GDM1 (cell line): Measurements from ENCODE around the gene MCCD1.
A peak's percentile ranks its signal among the peaks of the same experiment; 100 is the strongest.

ENCODE experiments used
- DNase-seq: peaks from one replicate; lab custom pipeline; 2025; lab: John Stamatoyannopoulos, UW

Gene MCCD1

GRCh38 chr6:31543639-31544038, 14.9 kb downstream of the MCCD1 start:
- no peak for DNase-seq

DNA sequence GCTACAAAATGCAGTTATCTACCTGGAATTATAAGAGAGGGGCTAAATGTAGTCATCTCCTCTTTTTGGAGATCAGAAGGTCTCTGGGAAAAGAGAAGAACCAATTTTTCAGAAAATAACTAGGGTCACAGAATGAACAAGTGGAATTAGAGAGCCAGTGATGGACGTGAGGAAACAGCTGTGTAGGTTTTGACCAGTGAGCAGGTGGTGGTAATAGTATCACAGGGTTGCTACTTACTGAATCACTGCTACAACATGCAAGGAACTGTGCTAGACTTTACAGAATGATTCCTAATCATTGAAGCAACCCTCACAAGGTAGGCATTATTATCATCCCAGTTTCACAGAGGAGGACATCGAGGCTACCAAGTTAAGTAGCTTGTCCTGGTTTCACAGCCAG, 15.9 kb downstream of the MCCD1 start:
- no peak for DNase-seq

- DNase-seq: no peak
Measured at GRCh38 chr6:31545291-31545690, 16.5 kb downstream of the MCCD1 start.

DNA sequence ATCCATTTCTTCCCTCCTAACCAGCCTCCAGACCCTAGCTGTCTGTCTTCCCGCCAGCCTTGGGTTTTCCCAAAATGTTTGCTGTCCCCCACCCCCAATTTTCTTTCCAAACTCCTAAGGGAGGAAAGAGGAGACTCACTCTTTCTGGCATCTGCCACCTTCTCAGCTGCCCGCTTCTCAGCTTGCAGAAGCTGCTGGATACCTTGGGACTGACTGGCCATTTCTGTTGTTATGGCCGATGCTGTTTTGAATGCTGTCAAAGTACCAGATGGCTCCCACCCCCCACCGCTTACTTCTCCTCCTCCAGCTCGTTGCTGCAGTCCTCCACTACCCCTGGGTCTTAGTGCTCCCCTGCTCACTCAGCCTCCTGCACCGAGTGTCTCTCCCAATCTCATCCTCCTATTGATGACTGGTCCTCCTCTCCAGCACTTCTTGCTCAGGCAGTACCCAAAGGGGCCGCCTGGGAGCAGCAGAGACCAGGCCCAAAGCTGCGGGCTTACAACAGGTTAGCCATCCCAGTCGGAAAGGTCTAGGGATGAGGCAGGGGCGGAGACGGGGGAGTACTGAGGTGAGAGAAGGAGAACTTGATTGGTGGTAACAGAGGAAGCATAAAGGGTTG, 17.7 kb downstream of the MCCD1 start, which contains the start of gene ATP6V1G2:
TSS of gene ATP6V1G2 (minus strand) at position 270 of the 619 bp plus-strand sequence. CDS start at position 221, 49 bp downstream.
- peak; percentile 85 for DNase-seq

- DNase-seq: peak; percentile 96
Measured at GRCh38 chr6:31546958-31547726, 18.4 kb downstream of the MCCD1 start, which contains the start of gene NFKBIL1. TSS of gene NFKBIL1 (plus strand) at chr6:31547608. CDS start at chr6:31547695, 87 bp downstream.

DNA sequence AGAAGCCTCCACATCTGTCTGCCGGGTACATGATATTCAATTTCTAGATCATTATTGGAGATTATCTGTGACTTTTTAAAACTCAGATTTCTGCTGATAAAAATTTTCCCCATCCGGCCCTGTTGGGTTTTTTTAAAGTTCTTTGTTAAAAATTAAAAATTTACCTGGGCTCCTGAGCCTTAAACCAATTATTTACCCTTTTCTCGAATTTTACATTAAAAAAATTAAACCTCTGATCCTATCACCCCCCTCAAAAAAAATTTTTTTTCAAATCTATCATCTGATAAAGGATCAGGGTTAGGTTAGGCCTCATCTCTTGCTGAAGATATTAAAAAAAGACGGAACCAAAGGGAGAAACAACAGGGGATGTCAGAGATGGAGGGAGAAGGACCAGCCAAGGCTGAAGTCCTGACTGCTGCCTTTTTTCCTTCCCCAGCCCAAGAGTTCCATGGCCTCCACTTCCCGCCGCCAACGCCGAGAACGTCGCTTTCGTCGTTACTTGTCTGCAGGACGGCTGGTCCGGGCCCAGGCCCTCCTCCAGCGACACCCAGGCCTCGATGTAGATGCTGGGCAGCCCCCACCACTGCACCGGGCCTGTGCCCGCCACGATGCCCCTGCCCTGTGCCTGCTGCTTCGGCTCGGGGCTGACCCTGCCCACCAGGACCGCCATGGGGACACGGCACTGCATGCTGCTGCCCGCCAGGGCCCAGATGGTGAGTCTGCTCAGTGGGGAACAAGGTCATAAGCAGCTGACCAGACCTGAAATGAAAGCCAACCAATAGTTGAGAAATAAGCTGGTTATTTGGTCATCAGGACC, 19.2 kb downstream of the MCCD1 start:
- DNase-seq: no peak

- no peak for DNase-seq
Measured at GRCh38 chr6:31548544-31548873, 19.7 kb downstream of the MCCD1 start.

DNA sequence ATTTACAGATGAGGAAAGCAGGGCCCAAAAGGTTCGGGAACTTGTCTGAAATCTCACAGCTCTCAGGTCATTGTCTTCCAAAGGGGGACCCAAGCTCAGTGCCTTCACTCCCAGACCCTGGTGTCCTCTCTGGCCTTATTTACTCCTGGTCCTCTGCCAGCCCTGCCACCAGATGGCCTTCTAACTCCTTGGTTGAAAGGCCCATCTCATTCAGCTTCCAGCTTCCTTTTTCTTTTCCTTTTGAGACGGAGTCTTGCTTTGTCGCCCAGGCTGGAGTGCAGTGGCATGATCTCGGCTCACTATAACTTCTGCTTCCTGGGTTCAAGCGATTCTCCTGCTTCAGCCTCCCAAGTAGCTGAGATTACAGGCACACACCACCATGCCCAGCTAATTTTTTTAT, 22.6 kb downstream of the MCCD1 start:
- DNase-seq: peak; percentile 83

- no peak for DNase-seq
Measured at GRCh38 chr6:31556307-31556706, 27.5 kb downstream of the MCCD1 start.

GRCh38 chr6:31557443-31558317, 28.9 kb downstream of the MCCD1 start:
- no peak for DNase-seq

DNA sequence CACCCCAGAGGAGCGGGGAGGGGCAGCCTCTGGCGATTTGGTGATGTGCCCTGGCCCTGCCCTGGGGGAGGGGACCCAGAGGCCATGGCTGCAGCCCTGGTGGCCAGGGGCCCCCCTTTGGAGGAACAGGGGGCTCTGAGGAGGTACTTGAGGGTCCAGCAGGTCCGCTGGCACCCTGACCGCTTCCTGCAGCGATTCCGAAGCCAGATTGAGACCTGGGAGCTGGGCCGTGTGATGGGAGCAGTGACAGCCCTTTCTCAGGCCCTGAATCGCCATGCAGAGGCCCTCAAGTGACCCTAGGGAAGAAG, 29.5 kb downstream of the MCCD1 start:
- DNase-seq: no peak

DNA sequence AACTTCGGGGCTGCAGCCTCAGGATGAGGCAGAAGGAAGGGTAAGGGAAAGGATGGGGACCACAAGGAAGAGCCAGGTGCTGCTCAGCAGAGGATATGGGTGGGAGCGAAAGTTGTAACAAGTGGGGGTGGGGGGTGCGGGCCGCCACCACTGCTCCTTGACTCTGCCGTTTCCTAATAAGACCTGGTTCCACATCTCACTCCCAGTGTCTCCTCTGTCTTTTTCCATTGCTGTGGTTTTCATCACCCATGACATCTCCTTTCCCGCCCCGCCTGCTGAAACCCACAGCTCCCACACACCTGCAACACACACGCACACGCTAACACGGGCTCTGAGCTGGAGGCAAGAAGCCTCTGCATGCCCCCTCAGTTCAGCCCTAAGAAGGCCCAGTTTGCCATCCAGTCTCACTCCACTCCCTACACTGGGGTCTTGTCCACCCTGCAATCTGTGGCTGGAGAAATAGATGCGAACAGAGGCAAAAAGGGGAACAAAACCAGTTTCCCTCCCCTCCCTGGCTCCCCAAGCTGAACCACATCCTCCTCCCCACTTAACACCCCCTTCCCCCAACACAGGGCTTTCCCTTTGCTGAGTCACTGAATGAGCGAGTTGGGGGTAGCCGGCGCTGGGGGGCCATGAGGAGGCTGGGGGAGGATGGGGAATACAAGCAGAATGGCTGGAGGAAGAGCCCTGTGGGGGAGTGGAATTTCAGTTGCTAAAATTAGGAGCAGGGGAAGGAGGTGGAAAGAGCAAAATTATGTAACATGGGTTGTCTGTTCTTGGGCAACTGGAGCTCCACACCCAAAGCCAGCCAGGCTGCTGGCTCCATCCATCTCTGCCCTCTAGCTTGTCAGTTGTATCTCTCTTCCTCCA, 30.1 kb downstream of the MCCD1 start:
- peak; percentile 91 for DNase-seq

GRCh38 chr6:31559606-31559957, 30.8 kb downstream of the MCCD1 start:
- DNase-seq: no peak

DNA sequence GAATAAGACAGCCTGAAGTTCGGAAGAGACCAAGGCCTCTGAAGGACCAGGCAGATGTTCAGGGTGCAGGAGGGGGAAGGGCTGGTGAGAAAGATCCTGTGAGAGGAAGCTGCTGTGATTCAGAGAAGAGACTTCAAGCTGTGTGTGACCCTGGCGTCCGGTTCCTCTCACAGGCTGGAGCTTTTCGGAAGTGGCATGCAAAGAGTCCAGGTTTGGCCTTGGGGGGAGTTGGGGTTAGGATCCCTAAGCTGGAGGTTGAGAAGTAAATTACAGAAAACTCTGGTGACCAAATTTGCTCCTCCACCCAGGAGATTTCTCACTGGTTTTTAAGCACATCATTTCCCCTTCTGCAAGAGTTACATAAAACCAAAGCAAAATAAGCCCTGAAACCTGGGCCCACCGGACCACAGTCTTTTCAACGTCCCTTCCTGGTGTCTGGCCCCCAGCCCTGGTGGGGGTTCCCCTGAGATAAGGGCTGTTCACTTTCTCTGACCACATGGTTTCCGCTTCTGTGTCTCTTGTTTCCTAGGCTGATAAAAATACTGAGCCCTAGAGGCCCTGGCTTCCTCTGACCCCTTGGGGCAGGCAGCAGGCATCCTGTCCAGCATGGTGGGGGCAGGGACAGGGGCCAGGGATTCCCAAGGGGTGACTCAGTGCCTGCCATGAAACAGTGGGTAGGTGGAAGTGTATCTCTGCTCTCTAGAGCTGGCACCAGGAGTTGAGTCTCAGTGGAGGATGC, 31.4 kb downstream of the MCCD1 start:
- peak; percentile 88 for DNase-seq

- no peak for DNase-seq
Measured at GRCh38 chr6:31560697-31561058, 31.9 kb downstream of the MCCD1 start.

DNA sequence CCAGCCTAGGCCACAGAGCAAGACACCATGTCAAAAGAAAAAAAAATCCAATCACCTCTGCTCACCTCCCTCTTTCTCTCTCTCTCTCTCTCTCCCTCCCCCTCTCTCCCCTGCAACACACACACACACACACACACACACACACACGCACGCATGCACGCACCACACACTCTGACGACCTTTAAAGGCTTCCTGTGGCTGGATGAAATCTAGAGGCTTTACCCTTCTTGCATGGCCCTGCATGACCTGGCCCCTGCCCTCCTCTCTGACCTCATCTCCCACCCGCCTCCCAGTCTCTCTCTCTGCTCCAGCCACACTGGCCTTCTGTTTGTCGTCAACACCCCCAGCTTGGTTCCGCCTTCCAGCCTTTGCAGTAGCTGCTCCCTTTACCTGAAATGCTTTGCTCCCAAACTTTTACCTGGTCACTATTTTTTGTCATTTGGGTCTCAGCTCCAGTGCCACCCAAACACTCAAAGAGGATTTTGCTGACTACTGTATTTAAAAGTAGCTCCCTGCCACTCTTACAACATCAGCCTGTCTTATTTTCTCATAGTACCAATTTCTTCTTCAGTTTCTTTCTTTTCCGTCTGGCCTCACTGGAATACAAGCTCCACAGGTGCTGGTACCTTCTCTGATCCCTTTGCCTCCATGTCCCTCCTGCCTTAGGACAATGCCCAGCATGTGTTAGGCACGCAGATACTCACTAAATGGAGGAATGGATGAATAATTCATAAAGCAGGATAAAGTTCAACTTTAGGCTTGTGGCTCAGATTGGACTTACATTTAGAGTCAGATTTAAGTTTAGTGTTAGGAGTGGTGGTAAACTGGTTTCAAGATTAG, 39.0 kb downstream of the MCCD1 start:
- DNase-seq: no peak

GRCh38 chr6:31568537-31568961, 39.8 kb downstream of the MCCD1 start:
- no peak for DNase-seq

DNA sequence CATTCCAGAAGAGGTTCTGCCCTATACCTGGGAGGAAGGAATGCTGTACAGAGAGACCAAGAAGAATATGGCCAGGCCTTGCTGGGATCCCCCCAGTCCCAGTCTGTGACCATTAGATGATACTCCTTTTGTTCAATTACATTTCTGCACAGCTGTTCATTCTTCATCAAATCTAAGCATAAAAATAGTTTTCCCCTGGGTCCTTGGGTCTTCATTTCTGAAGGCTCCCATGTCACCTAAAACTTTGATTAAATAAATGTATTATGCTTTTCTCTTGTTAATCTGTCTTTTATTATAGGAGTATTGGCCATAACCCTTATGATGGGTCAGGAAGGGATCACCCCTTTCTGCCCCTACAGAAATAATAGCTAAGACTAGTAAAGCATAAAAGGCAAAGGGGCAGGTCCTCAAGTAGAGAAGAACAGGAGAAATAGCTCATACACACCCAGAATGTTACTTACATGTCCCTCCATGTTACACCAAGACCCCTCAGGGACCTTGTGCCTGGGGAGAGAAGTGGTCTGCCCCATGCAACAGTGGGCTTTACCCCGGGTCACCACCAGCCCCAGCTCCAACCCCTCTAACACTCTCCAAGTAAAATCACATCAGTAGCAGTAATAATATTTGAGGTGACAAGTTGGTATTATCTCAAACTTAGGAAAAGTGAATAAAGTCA, 41.2 kb downstream of the MCCD1 start:
- DNase-seq: no peak
